ENCODE data around the gene PLA2G4E. TPM values are rescaled to one million over a fixed set of nuclear protein-coding genes. Genes with fewer than 3 reads are reported as not detected.

Gene PLA2G4E
- polyA plus RNA-seq, 3 donors = not detected

- no peak overlapping the region for H3K27ac ChIP-seq (ENCODE audit: low read depth in 1 of 2, low read length in 2 of 2)
- H3K9ac ChIP-seq (ENCODE audit: insufficient read depth, low read length, poor library complexity, severe bottlenecking) = no peak overlapping the region
- no peaks in the 10 kb centered on the region for H3K4me1 ChIP-seq (ENCODE audit: control insufficient read depth in 1 of 2, insufficient read depth in 2 of 2, low read length in 2 of 2)
- H3K27me3 Mint-ChIP-seq (ENCODE audit: low read depth in 3 of 3) = peaks cover 0 to 7% (median 4%) of the 10 kb centered on the region in 3 donors
- H3K4me2 ChIP-seq (replicated peaks; ENCODE audit: extremely low read depth, low read length, poor library complexity, severe bottlenecking) = no peak overlapping the region
- DNase-seq = no peak
- no peaks in the 10 kb centered on the region for H3K9me3 ChIP-seq (replicated peaks in 1 of 2; ENCODE audit: control insufficient read depth in 1 of 2, insufficient read depth in 1 of 2, low read length in 2 of 2)
- no peaks in the 10 kb centered on the region for H3K36me3 Mint-ChIP-seq
- H3K4me3 ChIP-seq (replicated peaks in 1 of 3; ENCODE audit: low read depth in 2 of 3, low read length in 3 of 3) = no peak overlapping the region
- intact Hi-C loops (cut with micrococcal nuclease) = no loop called here
- no peak overlapping the region for H3K4me3 Mint-ChIP-seq
- no peak overlapping the region for H2AFZ ChIP-seq (ENCODE audit: insufficient read depth, low read depth, low read length, poor library complexity, severe bottlenecking)
- WGBS (ENCODE audit: insufficient coverage) = 98% methylated on average over 9 of the region's 16 CpGs
- H3K27me3 ChIP-seq (ENCODE audit: control insufficient read depth in 2 of 2, insufficient read depth in 2 of 2, low read length in 2 of 2) = no peaks in the 10 kb centered on the region
- H3K36me3 ChIP-seq (replicated peaks in 1 of 2; ENCODE audit: control insufficient read depth in 1 of 2, insufficient read depth in 2 of 2, low read length in 2 of 2) = no peaks in the 10 kb centered on the region
- no peaks in the 10 kb centered on the region for H4K20me1 ChIP-seq (ENCODE audit: insufficient read depth, low read length)
- peaks cover 2 to 9% (median 8%) of the 10 kb centered on the region in 7 donors for H3K9me3 Mint-ChIP-seq
- peaks cover 6% of the 10 kb centered on the region for H3K4me1 Mint-ChIP-seq
- H3K79me2 ChIP-seq (ENCODE audit: insufficient read depth, low read length) = no peaks in the 10 kb centered on the region
- no peak overlapping the region for H3K27ac Mint-ChIP-seq
- no peak for TF ChIP-seq CTCF (IDR thresholded peaks at IDR 0.05)
Observed at GRCh38 chr15:42070279-42070975, 49.6 kb upstream of the PLA2G4E start.

- H3K4me3 Mint-ChIP-seq = no peak overlapping the region
- peaks cover 6% of the 10 kb centered on the region for H3K4me1 Mint-ChIP-seq
- peaks cover 0 to 12% (median 4%) of the 10 kb centered on the region in 3 donors for H3K27me3 Mint-ChIP-seq (ENCODE audit: low read depth in 3 of 3)
- Histone ChIP-seq H3K9ac (ENCODE audit: insufficient read depth, low read length, poor library complexity, severe bottlenecking) (no peak overlapping the region), H4K20me1 (ENCODE audit: insufficient read depth, low read length) (no peaks in the 10 kb centered on the region), H3K4me2 (replicated peaks; ENCODE audit: extremely low read depth, low read length, poor library complexity, severe bottlenecking) (no peak overlapping the region), H2AFZ (ENCODE audit: insufficient read depth, low read depth, low read length, poor library complexity, severe bottlenecking) (no peak overlapping the region), H3K36me3 (replicated peaks in 1 of 2; ENCODE audit: control insufficient read depth in 1 of 2, insufficient read depth in 2 of 2, low read length in 2 of 2) (no peaks in the 10 kb centered on the region), H3K4me1 (ENCODE audit: control insufficient read depth in 1 of 2, insufficient read depth in 2 of 2, low read length in 2 of 2) (no peaks in the 10 kb centered on the region), H3K4me3 (replicated peaks in 1 of 3; ENCODE audit: low read depth in 2 of 3, low read length in 3 of 3) (no peak overlapping the region), H3K79me2 (ENCODE audit: insufficient read depth, low read length) (no peaks in the 10 kb centered on the region), H3K9me3 (replicated peaks in 1 of 2; ENCODE audit: control insufficient read depth in 1 of 2, insufficient read depth in 1 of 2, low read length in 2 of 2) (no peaks in the 10 kb centered on the region), H3K27ac (ENCODE audit: low read depth in 1 of 2, low read length in 2 of 2) (no peak overlapping the region), H3K27me3 (ENCODE audit: control insufficient read depth in 2 of 2, insufficient read depth in 2 of 2, low read length in 2 of 2) (no peaks in the 10 kb centered on the region)
- 93% methylated on average over 15 of the region's 17 CpGs for WGBS (ENCODE audit: insufficient coverage)
- DNase-seq = no peak
- intact Hi-C loops (cut with micrococcal nuclease) = no loop called here
- peak overlapping the region in 1 of 7 donors; percentile 43 for H3K27ac Mint-ChIP-seq
- TF ChIP-seq CTCF (IDR thresholded peaks at IDR 0.05) = no peak
- no peaks in the 10 kb centered on the region for H3K36me3 Mint-ChIP-seq
- peaks cover 2 to 9% (median 8%) of the 10 kb centered on the region in 7 donors for H3K9me3 Mint-ChIP-seq
Observed at GRCh38 chr15:42069496-42070278, 48.8 kb upstream of the PLA2G4E start.

Data from CD14-positive monocyte (primary cell).